ENCODE data around the gene MCEMP1.

DNA sequence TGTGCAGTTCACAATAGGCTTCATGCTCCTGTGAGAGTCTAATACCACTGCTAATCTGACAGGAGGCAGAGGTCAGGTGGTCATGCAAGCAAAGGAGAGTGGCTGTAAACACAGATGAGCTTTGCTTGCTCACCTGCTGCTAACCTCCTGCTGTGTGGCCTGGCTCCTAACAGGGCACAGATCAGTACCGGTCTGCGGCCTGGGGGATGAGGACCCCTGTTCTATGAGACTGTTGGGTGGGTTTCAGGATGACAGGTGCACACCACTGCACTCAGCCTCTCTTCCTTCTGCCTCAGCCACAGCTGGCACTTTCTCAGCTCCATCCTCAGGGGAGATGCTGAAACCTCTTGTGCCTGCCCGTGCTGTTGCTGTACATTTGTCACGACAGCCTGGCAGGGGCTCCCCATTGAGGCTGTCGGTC lies 45.4 kb downstream of the MCEMP1 start:
- TF ChIP-seq, protein P1, sequence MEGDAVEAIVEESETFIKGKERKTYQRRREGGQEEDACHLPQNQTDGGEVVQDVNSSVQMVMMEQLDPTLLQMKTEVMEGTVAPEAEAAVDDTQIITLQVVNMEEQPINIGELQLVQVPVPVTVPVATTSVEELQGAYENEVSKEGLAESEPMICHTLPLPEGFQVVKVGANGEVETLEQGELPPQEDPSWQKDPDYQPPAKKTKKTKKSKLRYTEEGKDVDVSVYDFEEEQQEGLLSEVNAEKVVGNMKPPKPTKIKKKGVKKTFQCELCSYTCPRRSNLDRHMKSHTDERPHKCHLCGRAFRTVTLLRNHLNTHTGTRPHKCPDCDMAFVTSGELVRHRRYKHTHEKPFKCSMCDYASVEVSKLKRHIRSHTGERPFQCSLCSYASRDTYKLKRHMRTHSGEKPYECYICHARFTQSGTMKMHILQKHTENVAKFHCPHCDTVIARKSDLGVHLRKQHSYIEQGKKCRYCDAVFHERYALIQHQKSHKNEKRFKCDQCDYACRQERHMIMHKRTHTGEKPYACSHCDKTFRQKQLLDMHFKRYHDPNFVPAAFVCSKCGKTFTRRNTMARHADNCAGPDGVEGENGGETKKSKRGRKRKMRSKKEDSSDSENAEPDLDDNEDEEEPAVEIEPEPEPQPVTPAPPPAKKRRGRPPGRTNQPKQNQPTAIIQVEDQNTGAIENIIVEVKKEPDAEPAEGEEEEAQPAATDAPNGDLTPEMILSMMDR (IDR thresholded peaks at IDR 0.05) = no peak
- no peak for TF ChIP-seq POLR2A (IDR thresholded peaks at IDR 0.05)
